RWPE1 (cell line): ENCODE data around the gene NLRP5.

ENCODE experiments used
- CTCF ChIA-PET: fragments of 350-600 bp; sonication (Branson Sonifier 250); formaldehyde crosslinking; extraction: SDS; loops from one replicate; lab custom pipeline; 2021; lab: Yijun Ruan, JAX
- POLR2A ChIA-PET: fragments of 400-600 bp; formaldehyde crosslinking; extraction: SDS; loops from one replicate; lab custom pipeline; 2020; ENCODE audit warnings: antibody characterized with exemption; ENCODE audit not compliant: low non-redundant PET; lab: Yijun Ruan, JAX
- DNase-seq: peaks from one replicate; pipeline ENCODE4 v3.0.0; 2012; ENCODE audit warnings: low spot score
- H3K27ac ChIP-seq: fragments of 450-650 bp; 2 replicates; pipeline ENCODE4 v1.5.1; 2017
- TF ChIP-seq, protein P1 (sequence below): fragments of 450-650 bp; conservative IDR thresholded peaks from 2 replicates; pipeline ENCODE4 v1.5.1; 2017; ENCODE audit warnings: low read depth, mild to moderate bottlenecking

NLRP5 gene

DNA sequence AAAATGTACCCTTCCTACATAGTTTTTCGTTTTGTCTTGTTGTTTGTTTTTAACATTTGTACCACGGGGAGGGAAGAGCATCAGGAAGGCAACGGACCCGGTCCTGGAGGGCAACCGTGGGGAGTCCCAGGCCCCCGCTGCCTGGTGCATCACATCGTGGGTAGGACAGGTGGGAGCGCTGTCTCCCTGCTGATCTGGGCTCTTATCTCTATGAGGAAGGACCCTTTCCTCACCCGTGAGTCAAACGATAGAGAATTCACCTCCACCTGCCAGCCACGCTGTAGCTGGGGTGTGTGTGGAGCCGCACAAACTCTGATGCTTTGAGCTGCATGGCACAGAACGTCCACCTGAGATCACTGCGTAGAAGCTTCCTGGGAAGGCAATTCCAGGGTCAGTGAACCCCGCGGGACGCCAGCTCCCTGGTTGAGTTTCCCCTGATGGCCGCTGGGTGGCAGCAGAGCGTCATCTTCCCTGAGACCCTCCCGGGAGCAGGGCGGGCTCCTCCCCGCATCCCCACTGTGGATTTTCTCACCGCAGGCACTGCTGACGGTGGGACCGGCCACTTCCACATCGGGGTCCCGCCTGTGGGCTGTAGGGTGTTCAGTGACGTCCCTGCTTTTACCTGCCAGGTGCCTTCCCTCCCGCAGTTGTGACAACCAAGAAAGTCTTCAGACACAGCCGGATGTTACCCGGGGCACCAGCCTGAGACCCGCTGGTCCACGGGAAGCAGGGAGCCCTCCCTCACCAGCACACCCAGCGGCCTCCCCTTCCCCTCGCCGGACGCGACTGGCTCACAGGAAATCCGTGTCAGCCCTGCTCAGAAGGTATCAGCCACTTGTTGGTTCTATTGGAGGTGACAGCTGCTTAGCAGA is 79.8 kb downstream of the NLRP5 start:
- DNase-seq: peak; percentile 74
- H3K27ac ChIP-seq: no peak overlapping the region
- TF ChIP-seq, protein P1, sequence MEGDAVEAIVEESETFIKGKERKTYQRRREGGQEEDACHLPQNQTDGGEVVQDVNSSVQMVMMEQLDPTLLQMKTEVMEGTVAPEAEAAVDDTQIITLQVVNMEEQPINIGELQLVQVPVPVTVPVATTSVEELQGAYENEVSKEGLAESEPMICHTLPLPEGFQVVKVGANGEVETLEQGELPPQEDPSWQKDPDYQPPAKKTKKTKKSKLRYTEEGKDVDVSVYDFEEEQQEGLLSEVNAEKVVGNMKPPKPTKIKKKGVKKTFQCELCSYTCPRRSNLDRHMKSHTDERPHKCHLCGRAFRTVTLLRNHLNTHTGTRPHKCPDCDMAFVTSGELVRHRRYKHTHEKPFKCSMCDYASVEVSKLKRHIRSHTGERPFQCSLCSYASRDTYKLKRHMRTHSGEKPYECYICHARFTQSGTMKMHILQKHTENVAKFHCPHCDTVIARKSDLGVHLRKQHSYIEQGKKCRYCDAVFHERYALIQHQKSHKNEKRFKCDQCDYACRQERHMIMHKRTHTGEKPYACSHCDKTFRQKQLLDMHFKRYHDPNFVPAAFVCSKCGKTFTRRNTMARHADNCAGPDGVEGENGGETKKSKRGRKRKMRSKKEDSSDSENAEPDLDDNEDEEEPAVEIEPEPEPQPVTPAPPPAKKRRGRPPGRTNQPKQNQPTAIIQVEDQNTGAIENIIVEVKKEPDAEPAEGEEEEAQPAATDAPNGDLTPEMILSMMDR: peak; percentile 86
- POLR2A ChIA-PET: interaction anchor here (0.6 kb wide), 1 partner anchor 104 kb away, joined by 14 read pairs; no protein-coding TSS in a partner anchor
- CTCF ChIA-PET: interaction anchor here (0.5 to 2.1 kb wide), 15 partner anchors 10 to 1580 kb away, joined by 3 to 12 read pairs (median 4); no protein-coding TSS in a partner anchor

DNA sequence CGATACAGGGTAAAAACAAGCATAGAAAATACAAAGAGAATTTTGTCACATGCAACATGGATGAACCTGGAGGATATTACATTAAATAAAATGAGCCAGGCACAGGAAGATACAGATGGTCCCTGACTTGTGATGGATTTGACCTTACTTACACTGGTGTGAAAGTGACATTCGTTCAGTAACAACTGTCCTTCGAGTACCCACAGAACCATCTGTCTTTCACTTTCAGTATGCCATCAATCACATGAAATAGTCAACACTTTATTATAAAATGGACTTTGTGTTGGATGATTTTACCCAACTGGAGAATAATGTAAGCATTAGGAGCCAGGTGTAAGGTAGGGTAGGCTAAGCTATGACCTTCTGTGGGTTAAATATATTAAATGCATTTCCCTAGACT is 83.1 kb downstream of the NLRP5 start:
- TF ChIP-seq, protein P1: no peak
- ChIA-PET CTCF (interaction anchor here (0.7 kb wide), 1 partner anchor 11 kb away, joined by 3 read pairs; no protein-coding TSS in a partner anchor), POLR2A (no interaction called here)
- H3K27ac ChIP-seq: no peak overlapping the region
- DNase-seq: no peak

DNA sequence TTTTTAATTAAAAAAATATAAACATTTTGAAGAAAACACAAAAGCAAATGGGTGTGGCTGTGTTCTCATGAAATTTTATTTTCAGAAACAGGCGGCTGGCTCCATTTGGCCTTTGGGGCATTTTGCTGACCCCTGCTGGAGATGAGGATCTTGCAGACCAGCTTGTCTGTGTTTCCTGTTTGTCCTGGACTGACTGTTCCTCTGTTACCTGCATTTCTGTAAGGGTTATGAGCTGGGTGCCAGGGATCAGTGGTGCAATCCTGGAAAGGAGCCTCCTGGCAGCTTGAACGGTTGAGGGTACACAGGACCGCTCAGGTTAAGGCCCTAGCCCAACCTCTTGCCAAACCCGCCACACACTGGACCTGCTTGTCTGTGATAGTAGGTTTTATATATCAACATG is 84.6 kb downstream of the NLRP5 start:
- ChIA-PET POLR2A (no interaction called here), CTCF (interaction anchor here (1.3 kb wide), 1 partner anchor 183 kb away, joined by 3 read pairs; no protein-coding TSS in a partner anchor)
- no peak overlapping the region for H3K27ac ChIP-seq
- DNase-seq: no peak
- TF ChIP-seq, protein P1: no peak

DNA sequence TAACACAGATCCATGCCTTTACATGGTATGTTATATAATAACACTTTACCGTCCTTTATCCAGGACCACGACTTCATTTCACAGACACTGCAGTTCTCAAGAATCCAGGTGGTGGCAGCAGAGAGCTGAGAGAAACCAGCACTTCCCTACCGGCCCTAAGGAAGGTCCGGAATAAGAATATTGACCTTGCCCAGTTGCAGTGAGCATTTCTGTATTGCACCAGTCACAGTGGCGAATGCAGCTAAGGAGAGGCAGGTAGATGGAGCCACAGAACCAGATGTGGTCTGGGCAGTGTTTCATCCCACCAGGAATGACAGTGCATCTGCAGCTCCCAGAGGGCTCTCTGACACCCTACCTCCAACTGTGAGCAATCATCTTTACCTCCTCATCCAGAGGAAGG is 89.9 kb downstream of the NLRP5 start:
- TF ChIP-seq, protein P1: peak; percentile 88
- no peak overlapping the region for H3K27ac ChIP-seq
- ChIA-PET POLR2A (no interaction called here), CTCF (interaction anchor here (0.5 to 2.5 kb wide), 16 partner anchors 8 to 1112 kb away, joined by 3 to 14 read pairs (median 4); no protein-coding TSS in a partner anchor)
- DNase-seq: peak; percentile 45

DNA sequence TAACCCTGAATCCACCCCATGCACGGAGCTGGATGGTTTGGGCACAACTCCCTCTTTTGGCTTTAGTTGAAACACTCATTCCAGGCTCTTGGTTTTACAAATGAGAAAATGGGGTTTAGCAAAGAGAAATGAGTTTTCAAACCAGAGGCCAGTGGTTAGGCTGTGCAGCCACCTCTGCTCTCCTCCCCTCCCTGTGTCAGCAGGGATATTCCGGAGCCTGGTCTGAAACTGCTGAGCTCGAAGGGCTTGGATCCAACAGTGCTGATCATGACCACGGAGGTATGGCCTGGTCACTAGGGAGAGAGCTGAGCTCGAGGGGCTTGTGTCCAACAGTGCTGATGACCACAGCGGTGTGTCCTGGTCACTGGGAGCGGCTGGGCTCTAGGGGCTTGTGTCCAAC is 93.0 kb downstream of the NLRP5 start:
- no peak overlapping the region for H3K27ac ChIP-seq
- CTCF ChIA-PET: interaction anchor here (0.6 to 0.7 kb wide), 2 partner anchors 75 to 231 kb away, joined by 3 read pairs; no protein-coding TSS in a partner anchor
- TF ChIP-seq, protein P1: no peak
- POLR2A ChIA-PET: no interaction called here
- DNase-seq: no peak

DNA sequence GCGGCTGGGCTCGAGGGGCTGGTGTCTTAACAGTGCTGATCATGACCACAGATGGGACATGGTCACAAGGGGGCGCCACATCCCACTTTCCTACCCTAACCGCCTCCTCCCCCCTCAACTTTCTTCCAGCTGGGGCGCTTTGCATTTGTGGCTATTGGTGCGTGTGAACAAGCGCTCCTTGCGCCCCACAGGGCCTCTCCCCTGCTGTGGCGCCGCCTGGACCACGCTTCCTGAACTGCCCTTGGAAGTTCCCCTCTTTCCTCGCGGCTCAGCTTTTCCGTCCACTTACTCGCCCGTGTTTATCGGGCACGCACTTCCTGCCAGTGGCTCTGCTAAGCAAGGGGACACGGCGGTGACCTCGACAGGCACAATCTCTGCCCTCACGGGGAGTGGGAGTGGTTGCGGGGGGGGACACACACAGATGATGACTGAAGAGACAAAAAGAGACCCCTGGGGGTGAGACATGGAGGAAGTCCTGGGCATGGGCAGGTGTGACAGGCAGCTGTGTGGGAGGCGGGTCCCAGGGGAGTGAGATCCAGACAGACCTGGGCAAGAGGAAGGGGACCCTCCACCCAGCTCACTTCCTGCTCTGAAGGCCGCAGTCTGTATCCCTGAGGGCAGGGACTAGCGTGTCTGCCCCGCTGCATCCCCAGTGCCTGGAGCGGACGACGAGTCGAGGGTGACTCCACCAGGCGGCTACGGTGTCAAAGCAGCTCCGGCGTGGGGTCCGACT is 94.3 kb downstream of the NLRP5 start:
- H3K27ac ChIP-seq: no peak overlapping the region
- TF ChIP-seq, protein P1: no peak
- ChIA-PET POLR2A (no interaction called here), CTCF (interaction anchor here (0.5 to 1.6 kb wide), 6 partner anchors 10 to 533 kb away, joined by 3 to 5 read pairs (median 4); no protein-coding TSS in a partner anchor)
- peak; percentile 44 for DNase-seq
